ENCODE results near the gene SMIM28. TPM values are rescaled to one million over a fixed set of nuclear protein-coding genes. Genes with fewer than 3 reads are reported as not detected.
"Not testable (repeated sequence)": the region's sequence is repeated elsewhere in the genome, so short reads cannot be mapped to it uniquely, and the experiment has no call there.

The SMIM28 gene
- total RNA-seq, 1 experiment from 2014 or later = 0.12 TPM

DNA sequence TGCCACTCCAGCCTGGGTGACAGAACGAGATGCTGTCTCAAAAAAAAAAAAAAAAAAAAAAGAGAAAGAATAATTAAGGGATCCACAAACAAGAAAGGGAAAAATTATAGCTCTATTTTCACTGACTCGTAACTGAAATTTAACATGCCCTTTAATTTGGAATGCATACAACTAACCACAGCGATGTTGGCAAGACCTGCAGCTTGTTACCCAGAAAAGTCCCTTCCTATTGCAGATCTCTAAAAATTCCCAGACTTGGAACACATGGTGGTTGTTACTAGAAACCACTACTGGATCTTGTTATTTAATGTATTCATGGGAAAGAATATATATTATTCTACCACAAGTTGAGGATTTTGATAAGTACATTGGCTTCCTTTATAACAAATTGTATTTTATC is 27.8 kb upstream of the SMIM28 start:
- Histone ChIP-seq H3K9me3 (replicated peaks) (no peaks in the 10 kb centered on the region), H3K27me3 (no peaks in the 10 kb centered on the region), H3K4me1 (no peaks in the 10 kb centered on the region; the same call in 1 of the 2 replicates), H3K36me3 (no peaks in the 10 kb centered on the region), H3K4me3 (no peak overlapping the region), H3K27ac (no peak overlapping the region)
- peak in 1 of 2 experiments; percentile 14 for DNase-seq

DNA sequence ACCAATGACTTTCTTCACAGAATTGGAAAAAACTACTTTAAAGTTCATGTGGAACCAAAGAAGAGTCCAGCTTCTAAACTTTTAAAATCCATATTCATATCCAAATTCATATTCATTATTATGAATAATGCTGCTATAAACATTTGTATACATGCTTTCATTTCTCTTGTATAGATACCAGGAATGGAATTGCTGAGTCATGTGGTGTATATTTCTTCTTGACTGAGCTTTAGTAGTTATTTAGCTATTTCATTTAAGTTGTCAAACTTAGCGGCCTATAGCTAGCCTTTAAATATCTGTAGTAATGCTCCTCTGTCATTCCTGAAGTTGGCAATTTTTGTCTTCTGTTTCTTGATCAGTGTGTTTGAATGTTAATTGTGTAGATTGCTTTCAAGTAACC is 19.8 kb upstream of the SMIM28 start:
- H3K27ac ChIP-seq = no peak overlapping the region

DNA sequence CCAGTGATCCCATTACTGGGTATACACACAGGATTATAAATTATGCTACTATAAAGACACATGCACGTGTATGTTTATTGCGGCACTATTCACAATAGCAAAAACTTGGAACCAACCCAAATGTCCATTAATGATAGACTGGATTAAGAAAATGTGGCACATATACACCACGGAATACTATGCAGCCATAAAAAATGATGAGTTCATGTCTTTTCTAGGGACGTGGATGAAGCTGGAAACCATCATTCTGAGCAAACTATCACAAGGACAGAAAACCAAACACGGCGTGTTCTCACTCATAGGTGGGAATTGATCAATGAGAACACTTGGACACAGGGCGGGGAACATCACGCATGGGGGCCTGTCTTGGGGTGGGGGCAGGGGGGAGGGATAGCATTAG is 9.0 kb upstream of the SMIM28 start:
- not testable (repeated sequence) for H3K4me3 ChIP-seq

More for the DNA sequence above, 19.8 kb upstream of the SMIM28 start:
- no peaks in the 10 kb centered on the region for H3K36me3 ChIP-seq
- no peaks in the 10 kb centered on the region for H3K9me3 ChIP-seq (replicated peaks)
- no peak for DNase-seq
- no peak overlapping the region for H3K4me3 ChIP-seq
- no peaks in the 10 kb centered on the region for H3K4me1 ChIP-seq
- no peaks in the 10 kb centered on the region for H3K27me3 ChIP-seq

DNA sequence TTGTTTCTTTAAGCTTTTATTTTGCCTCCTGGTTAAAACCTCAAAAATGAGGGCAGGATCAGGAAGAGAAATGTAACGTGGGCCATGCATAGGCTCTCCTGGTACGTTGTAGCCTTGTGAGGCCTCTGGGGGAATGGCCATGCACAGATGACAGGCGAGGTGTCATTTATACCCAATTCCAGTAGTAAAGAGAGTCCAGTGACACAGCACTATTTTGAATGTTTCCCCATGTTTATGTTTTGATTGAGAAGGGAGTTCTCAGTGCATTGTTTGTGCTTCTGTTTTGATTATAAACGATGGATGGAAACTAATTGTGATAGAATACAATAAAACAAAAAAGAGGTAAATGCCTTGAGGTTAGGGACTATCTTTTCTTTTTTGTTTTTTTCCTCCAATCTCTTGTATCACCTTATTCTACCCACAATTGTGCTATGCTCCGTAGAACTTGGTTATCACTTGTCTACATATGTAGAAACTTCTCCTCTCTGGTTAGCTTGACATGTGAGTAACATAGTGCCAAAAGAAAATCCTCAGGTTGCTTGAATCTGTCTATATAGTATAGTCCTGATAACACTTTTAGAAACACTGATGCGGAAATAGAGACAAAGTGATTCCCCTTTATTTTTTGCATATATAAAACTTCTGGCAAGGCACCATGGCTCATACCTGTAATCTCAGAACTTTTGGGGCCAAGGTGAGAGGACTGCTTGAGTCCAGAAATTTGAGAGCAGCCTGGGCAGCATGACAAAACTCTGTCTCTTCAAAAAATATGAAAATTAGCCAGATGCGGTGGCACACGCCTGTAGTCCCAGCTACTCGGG is 6.9 kb upstream of the SMIM28 start:
- H3K27ac ChIP-seq = peak overlapping the region; percentile 92
- no peak overlapping the region for H3K4me3 ChIP-seq
- no peaks in the 10 kb centered on the region for H3K27me3 ChIP-seq
- H3K36me3 ChIP-seq = no peaks in the 10 kb centered on the region
- DNase-seq = peak in 1 of 2 experiments; percentile 24
- H3K9me3 ChIP-seq (replicated peaks) = no peaks in the 10 kb centered on the region; the same call in 1 of the 2 replicates
- peaks cover 22% of the 10 kb centered on the region for H3K4me1 ChIP-seq

More for the DNA sequence above, 9.0 kb upstream of the SMIM28 start:
- H3K27ac ChIP-seq; H3K27me3 ChIP-seq; H3K36me3 ChIP-seq; DNase-seq; H3K9me3 ChIP-seq (replicated peaks): not testable (repeated sequence)
- H3K4me1 ChIP-seq = peaks cover 22% of the 10 kb centered on the region

DNA sequence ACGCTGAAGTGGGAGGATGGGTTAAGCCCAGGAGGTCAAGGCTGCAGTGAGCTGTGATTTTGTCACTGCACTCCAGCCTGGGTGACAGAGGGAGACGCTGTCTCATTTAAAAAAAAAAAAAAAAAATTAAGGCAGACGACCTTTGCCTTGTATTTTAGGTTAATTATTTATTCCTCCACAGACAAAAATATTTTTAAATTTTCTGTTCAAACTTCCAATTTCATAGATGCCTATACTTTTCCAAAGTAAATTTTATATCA is 6.3 kb upstream of the SMIM28 start:
- no peaks in the 10 kb centered on the region; the same call in 1 of the 2 replicates for H3K9me3 ChIP-seq (replicated peaks)
- no peaks in the 10 kb centered on the region for H3K27me3 ChIP-seq
- H3K4me1 ChIP-seq = peaks cover 22% of the 10 kb centered on the region
- H3K36me3 ChIP-seq = no peaks in the 10 kb centered on the region
- peak overlapping the region; percentile 8; the same call in 1 of the 2 replicates for H3K4me3 ChIP-seq
- H3K27ac ChIP-seq = peak overlapping the region; percentile 92
- DNase-seq = peak; percentile 26 to 57

DNA sequence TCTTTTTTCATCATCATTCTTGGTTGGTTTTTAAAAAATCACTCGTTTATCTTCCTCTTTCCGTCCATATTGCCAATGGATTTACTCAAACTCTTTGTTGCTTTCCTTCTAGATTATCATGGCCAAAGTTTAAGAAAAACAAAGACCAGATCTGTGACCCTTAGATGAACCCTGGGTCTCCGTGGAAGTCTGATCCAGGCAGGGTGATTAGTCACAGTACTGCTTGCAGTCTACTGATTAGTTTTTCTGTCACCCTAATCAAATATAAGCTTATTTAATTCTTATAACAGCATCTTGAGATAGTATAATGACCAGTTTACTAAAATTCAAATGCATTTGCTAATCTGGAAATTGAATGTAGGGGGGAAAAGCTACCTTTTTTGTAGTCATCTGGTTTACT is 6.0 kb upstream of the SMIM28 start:
- H3K9me3 ChIP-seq (replicated peaks) = no peaks in the 10 kb centered on the region; the same call in 1 of the 2 replicates
- H3K36me3 ChIP-seq = no peaks in the 10 kb centered on the region
- peaks cover 22% of the 10 kb centered on the region for H3K4me1 ChIP-seq
- no peaks in the 10 kb centered on the region for H3K27me3 ChIP-seq
- peak; percentile 62 to 85 for DNase-seq
- H3K4me3 ChIP-seq = peak overlapping the region; percentile 8; the same call in 1 of the 2 replicates
- H3K27ac ChIP-seq = peak overlapping the region; percentile 92

DNA sequence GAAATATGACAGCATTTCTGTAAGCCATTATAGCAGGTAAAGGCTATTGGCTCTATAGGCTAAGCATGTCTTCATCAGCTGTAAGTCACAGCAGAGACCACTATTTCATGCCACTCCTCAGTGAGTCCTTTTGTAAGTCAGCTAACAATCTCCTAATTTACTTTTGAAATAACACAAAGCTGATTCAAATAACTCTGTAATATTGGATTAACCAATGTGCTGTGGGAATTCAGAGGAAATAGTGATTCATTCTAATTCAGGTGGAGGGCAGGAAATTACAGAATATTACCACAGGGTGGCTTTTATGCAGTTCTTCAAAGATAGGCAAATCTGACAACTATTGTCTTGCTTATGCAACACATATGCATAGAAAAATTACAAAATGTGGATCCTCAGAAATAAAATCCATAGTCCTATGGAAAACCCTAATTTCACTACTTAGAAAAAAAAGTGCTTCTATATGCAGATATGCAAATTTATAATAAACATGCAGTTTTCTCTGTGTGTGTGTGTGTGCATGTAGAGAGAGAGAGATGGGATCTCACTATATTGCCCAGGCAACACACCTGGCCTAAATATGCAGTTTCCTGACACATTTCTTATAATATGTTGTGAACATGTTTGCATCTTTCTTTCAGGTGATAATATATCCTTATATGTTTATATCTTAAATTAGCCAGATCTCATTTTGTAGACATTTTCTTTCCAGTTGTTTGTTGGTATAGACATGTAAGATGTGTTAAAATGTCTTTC is 4.8 kb upstream of the SMIM28 start:
- DNase-seq = peak in 1 of 2 experiments; percentile 38
- Histone ChIP-seq H3K27me3 (no peaks in the 10 kb centered on the region), H3K27ac (peak overlapping the region; percentile 92), H3K9me3 (replicated peaks) (no peaks in the 10 kb centered on the region; the same call in 1 of the 2 replicates), H3K36me3 (no peaks in the 10 kb centered on the region), H3K4me3 (no peak overlapping the region), H3K4me1 (peaks cover 26% of the 10 kb centered on the region)

DNA sequence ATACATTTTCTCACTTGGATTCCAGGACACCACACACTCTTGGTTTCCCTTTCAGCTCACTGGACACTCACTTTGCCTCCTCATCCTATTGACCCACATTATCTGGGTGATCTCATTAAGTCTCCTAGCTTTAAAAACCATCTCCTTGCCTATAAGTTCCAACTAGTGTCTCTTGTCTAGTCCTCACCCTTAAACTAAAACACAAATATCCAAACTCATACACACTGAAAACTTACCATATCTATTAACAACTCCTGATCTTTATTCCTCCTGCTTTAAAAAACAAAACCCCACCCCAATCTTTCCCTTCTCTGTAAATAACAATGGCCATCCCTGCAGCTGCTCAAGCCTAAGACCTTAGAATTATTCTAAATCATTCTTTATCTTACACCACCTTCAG is 3.5 kb upstream of the SMIM28 start:
- Histone ChIP-seq H3K36me3 (no peaks in the 10 kb centered on the region), H3K9me3 (replicated peaks) (no peaks in the 10 kb centered on the region), H3K27ac (no peak overlapping the region), H3K27me3 (no peaks in the 10 kb centered on the region), H3K4me1 (peaks cover 32% of the 10 kb centered on the region), H3K4me3 (no peak overlapping the region)
- no peak for DNase-seq

DNA sequence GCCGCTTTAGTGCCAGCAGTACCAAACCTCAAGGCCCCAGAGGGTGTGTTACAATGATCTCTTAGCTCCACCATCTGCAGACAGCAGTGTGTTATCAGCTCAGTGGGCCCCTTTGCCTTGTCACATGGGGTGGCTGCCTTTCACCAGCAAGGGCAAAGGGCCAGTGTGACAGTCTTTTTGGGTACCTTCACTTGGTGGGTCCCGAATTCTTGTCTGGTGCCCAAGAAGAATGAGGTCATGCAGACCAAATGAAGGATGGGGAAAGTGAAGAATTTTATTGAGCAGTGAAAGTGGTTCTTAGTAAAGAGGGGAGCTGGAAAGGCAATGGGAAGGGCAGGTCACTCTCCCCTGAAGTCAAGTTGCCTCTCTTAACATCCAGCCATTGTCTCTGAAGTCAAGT is 2.9 kb upstream of the SMIM28 start:
- Histone ChIP-seq H3K9me3 (replicated peaks) (no peaks in the 10 kb centered on the region), H3K27me3 (no peaks in the 10 kb centered on the region), H3K4me1 (peaks cover 33% of the 10 kb centered on the region), H3K4me3 (no peak overlapping the region), H3K36me3 (no peaks in the 10 kb centered on the region), H3K27ac (no peak overlapping the region)
- peak in 1 of 2 experiments; percentile 7 for DNase-seq

DNA sequence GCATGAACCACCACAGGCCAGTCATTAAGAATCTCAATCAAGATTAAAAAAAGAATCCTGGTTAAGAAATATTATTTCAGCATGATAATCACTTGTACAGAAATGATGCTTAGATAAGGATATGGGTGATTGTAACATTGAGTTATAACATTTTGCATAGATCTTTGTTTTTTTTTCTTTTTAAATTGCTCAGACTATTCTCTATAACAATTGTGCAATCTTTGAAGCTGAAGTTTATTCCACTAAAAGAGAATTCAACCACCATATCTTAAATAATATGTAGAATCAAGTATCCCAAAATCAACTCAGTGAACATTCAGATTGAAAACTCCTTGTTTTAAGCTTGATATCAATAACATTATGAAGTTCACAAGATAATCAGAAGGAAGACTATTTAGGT is 663 bp upstream of the SMIM28 start:
- no peak overlapping the region for H3K27ac ChIP-seq
- no peaks in the 10 kb centered on the region for H3K9me3 ChIP-seq (replicated peaks)
- DNase-seq = no peak
- H3K36me3 ChIP-seq = no peaks in the 10 kb centered on the region
- H3K4me3 ChIP-seq = no peak overlapping the region
- no peaks in the 10 kb centered on the region for H3K27me3 ChIP-seq
- peaks cover 18% of the 10 kb centered on the region for H3K4me1 ChIP-seq

DNA sequence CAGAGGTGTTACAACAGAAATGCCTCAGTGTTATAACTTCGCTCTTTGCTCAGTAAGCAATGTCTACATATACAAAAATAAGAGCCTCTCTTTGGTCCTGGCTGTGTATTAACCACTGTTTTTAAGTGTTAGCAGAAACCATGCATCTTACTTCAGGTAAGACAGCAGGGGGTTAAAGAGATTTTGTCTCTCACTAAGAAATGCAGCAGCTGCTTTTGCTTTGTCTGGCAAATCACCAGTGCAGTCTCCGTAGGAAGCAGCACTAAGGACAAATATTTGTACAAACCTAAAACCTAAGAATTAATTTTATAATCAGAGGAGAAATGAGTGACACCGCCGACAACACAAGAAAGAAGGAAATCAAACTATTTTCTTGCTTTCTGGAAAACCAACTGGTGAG is 758 bp downstream of the SMIM28 start:
- Histone ChIP-seq H3K27ac (no peak overlapping the region), H3K4me3 (no peak overlapping the region), H3K9me3 (replicated peaks) (no peaks in the 10 kb centered on the region), H3K27me3 (no peaks in the 10 kb centered on the region), H3K36me3 (no peaks in the 10 kb centered on the region), H3K4me1 (peaks cover 12% of the 10 kb centered on the region; the same call in 1 of the 2 replicates)
- peak in 1 of 2 experiments; percentile 20 for DNase-seq

DNA sequence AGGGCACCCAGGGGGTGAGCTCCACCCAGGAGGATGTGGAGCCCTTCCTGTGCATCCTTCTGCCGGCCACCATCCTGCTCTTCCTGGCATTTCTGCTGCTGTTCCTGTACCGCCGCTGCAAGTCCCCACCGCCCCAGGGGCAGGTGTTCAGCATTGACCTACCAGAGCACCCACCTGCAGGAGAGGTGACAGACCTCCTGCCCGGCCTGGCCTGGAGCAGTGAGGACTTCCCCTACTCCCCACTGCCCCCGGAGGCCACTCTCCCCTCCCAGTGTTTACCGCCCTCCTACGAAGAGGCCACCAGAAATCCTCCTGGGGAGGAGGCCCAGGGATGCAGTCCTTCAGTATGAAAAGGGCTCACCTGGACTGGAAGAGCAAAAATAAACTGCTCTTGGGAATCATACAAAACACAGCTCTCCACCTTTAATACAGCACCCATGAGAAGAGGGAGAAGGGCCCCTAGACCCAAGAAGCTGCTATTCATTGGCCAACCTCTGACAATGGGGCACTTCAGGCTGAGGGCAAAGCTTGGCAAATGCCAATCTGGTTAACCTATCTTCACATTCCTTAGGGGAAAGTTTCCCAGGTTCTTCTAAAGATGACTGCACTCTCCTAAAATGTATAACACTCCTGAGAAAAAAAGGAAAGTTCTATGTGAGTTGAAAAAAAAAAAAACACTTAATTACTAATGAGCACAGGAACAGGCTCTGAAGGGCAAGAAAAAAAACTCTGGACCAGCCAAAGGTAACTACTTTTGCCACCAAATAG is 5.0 kb downstream of the SMIM28 start:
- Histone ChIP-seq H3K27ac (no peak overlapping the region), H3K9me3 (replicated peaks) (no peaks in the 10 kb centered on the region), H3K4me1 (peaks cover 19% of the 10 kb centered on the region), H3K4me3 (no peak overlapping the region), H3K36me3 (no peaks in the 10 kb centered on the region), H3K27me3 (no peaks in the 10 kb centered on the region)
- DNase-seq = no peak

DNA sequence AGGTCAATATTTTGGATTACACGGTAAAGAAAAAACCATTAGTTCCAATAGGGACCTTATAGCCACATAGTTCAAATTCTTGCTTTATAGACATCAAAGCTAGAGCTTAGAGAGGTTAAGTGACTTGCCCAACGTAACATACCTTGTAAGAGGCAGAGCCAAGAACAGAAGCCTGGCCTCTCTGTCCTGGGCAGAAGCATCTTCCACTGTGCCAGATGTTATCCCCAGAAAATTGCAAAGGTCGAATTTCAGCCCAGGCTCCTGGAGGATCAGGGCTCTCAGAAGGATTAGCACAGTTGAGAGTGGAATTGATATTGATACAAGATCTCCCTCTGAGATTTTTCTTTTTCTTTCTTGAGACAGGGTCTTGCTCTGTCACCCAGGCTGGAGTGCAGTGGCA is 6.1 kb downstream of the SMIM28 start:
- no peaks in the 10 kb centered on the region for H3K36me3 ChIP-seq
- H3K4me1 ChIP-seq = peaks cover 14% of the 10 kb centered on the region
- H3K27ac ChIP-seq = no peak overlapping the region
- peak in 1 of 2 experiments; percentile 58 for DNase-seq
- no peaks in the 10 kb centered on the region for H3K9me3 ChIP-seq (replicated peaks)
- no peak overlapping the region for H3K4me3 ChIP-seq
- H3K27me3 ChIP-seq = no peaks in the 10 kb centered on the region

DNA sequence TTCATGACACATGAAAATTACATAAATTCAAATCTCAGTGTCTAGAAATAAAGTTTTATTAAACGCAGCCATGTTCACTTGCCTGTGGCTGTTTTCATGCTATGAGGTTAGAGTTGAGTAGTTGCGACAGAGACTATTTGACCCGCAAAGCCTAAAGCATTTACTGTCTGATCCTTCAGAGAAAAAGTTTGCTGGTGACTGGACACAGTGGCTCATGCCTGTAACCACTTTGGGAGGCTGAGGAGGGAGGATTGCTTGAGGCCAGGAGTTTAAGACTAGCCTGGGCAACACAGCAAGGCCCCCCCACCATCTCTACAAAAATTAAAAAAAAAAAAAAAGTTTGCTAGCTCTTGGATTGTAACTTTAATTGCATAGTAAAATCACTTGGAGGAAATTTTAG is 9.2 kb downstream of the SMIM28 start:
- Histone ChIP-seq H3K4me3 (no peak overlapping the region), H3K9me3 (replicated peaks) (no peaks in the 10 kb centered on the region), H3K4me1 (peaks cover 10% of the 10 kb centered on the region), H3K27ac (no peak overlapping the region), H3K36me3 (no peaks in the 10 kb centered on the region), H3K27me3 (no peaks in the 10 kb centered on the region)
- no peak for DNase-seq
